Measurements from ENCODE around the gene CKMT2. TPM values are rescaled to one million over a fixed set of nuclear protein-coding genes. Genes with fewer than 3 reads are reported as not detected.

The CKMT2 gene
- total RNA-seq (2021; fragmentation: NEBNext Ultra II Directional; extraction: Animal tissue kit (Norgen Biotek cat#: 25700)), result 1.2 and 2.4 TPM in 2 replicates
- polyA plus RNA-seq (2011; rRNA removed), result 5.0 and 7.5 TPM in 2 replicates
- polyA plus RNA-seq (2011; cell fraction: cytosol; rRNA removed), result 5.8 TPM
- polyA plus RNA-seq (2011; cell fraction: nucleus; rRNA removed), result 16.3 TPM
- polyA plus RNA-seq (2012, experiment 1 of 2), result 2.2 to 3.4 TPM (median 2.7 TPM) in 4 replicates
- 3.0 TPM for polyA plus RNA-seq (2012, experiment 2 of 2)
- polyA plus RNA-seq (2013, experiment 1 of 2), result 1.6 TPM
- 1.8 TPM for polyA plus RNA-seq (2013, experiment 2 of 2)
- 7.8 and 10.5 TPM in 2 replicates for polyA minus RNA-seq (2011; rRNA and poly(A)+ RNA removed)
- 2.3 TPM for polyA minus RNA-seq (2011; cell fraction: cytosol; rRNA and poly(A)+ RNA removed)
- polyA minus RNA-seq (2011; cell fraction: nucleus; rRNA and poly(A)+ RNA removed), result 7.8 TPM
- long read RNA-seq, experiment 1, partial matches to known transcripts, result 0 of 1 reads
- long read RNA-seq, experiment 1, other reads (novel, unspliced or antisense), result 1 of 1 reads
- long read RNA-seq, experiment 2, partial matches to known transcripts, result 0 of 2 reads
- long read RNA-seq, experiment 2, other reads (novel, unspliced or antisense), result 2 of 2 reads

DNA sequence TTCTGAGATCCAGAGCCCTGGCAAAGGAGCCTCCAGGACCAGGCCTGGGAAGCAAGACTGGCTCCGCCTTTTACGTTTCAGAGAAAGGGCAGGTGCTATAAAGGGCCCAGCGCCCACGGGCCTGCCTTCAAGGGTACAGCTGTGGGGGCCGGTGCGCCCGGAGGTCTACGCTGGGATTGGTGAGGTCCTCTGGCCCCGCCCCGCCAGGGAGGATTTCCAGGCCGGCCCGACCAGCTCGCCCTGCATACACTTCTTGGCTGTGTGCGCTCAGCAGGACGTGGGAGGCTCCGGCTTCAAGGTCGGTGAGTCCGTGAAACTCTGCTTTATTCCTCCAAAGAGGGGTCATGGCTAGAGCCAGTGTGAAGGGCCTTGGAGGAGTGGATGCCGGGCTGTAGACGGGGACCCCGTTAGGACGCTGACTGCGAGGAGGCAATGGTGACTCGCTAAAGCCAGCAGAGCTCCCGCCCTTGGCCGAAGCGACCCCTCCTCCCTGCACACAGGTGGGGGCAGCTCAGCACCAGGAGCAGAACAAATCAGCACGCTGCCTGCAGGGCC, at the start of gene CKMT2:
TSS of gene CKMT2 (plus strand) at position 243 of the 555 bp plus-strand sequence. CDS start 17,811 bp downstream, outside the sequence.
- H3K56ac ChIP-seq (replicated peaks; ENCODE audit: insufficient read length, low read depth, low read length), result no peak within 1 kb of the TSS
- peak within 1 kb of the TSS; percentile 81; the same call in 1 of the 2 replicates for H2BK5ac ChIP-seq (ENCODE audit: low read depth, low read length)
- no peaks in the 10 kb centered on the region for H3K9me3 ChIP-seq (ENCODE audit: insufficient read depth in 2 of 2, low read depth in 1 of 2, low read length in 1 of 2)
- no peak within 1 kb of the TSS for H3K4ac ChIP-seq (replicated peaks; ENCODE audit: insufficient read length, low read depth, low read length)
- peaks cover 0 to 2% (median under 1%) of the 10 kb centered on the region in 4 experiments; a peak in 2 of 8 replicates for H3K36me3 ChIP-seq (ENCODE audit: control insufficient read depth in 2 of 4, insufficient read depth in 4 of 4, low read length in 3 of 4)
- FAIRE-seq, result no peak
- H3K14ac ChIP-seq (ENCODE audit: insufficient read length), result no peak within 1 kb of the TSS
- 3% methylated on average over 28 of the region's 28 CpGs; no CpG with 5 or more reads in 1 of the 2 experiments for WGBS, 2 experiments (ENCODE audit: extremely low coverage in 1 of 2, insufficient coverage in 1 of 2, insufficient read length in 1 of 2, insufficient replicate concordance in 2 of 2, low coverage in 1 of 2, low lambda C conversion rate in 2 of 2, missing lambda C conversion rate in 1 of 2)
- H3K18ac ChIP-seq (ENCODE audit: extremely low read depth, low read length), result peak within 1 kb of the TSS; percentile 95
- H3K27ac ChIP-seq (ENCODE audit: low read depth, low read length), result peak within 1 kb of the TSS; percentile 42; the same call in 1 of the 2 replicates
- peak within 1 kb of the TSS; percentile 93 for H2BK12ac ChIP-seq (ENCODE audit: low read depth, low read length)
- peak within 1 kb of the TSS; percentile 94 for H2AFZ ChIP-seq (ENCODE audit: low read length)
- peak within 1 kb of the TSS; percentile 83 for H4K91ac ChIP-seq (replicated peaks; ENCODE audit: insufficient read length, low read length)
- H2AK5ac ChIP-seq (ENCODE audit: low read depth, low read length), result peak within 1 kb of the TSS; percentile 6; the same call in 1 of the 2 replicates
- H2BK20ac ChIP-seq (ENCODE audit: low read length), result no peak within 1 kb of the TSS
- peak; percentile 61 to 93 for DNase-seq (ENCODE audit: low read depth in 1 of 2, low spot score in 2 of 2)
- H2BK120ac ChIP-seq (replicated peaks; ENCODE audit: low read depth, low read length), result no peak within 1 kb of the TSS
- H2BK15ac ChIP-seq (ENCODE audit: low read length), result peak within 1 kb of the TSS; percentile 49; the same call in 1 of the 2 replicates
- ChIA-PET POLR2A (ENCODE audit: partially characterized antibody) (interaction anchor here (0.7 to 3.3 kb wide), 9 partner anchors 8 to 68 kb away, joined by 3 to 18 read pairs (median 4); partner anchors contain the start of gene ZCCHC9), CTCF (ENCODE audit: partially characterized antibody) (interaction anchor here (0.6 to 4.5 kb wide), 9 partner anchors 11 to 67 kb away, joined by 3 to 19 read pairs (median 4); partner anchors contain the start of gene ZCCHC9)
- H4K5ac ChIP-seq (ENCODE audit: insufficient read length, low read depth, low read length), result peak within 1 kb of the TSS; percentile 18
- H3K23ac ChIP-seq (ENCODE audit: insufficient read length), result no peak within 1 kb of the TSS
- peak within 1 kb of the TSS; percentile 93; the same call in 1 of the 2 replicates for H4K8ac ChIP-seq (ENCODE audit: extremely low read depth, insufficient read depth, low read length)
- no peaks in the 10 kb centered on the region for H3K79me2 ChIP-seq (ENCODE audit: control insufficient read depth in 1 of 2, insufficient read depth in 2 of 2, low read length in 2 of 2)
- H3K27me3 ChIP-seq (replicated peaks in 1 of 4; ENCODE audit: control insufficient read depth in 3 of 4, extremely low read depth in 1 of 4, insufficient read depth in 3 of 4, low read length in 3 of 4), result no peaks in the 10 kb centered on the region
- H3K4me1 ChIP-seq (replicated peaks in 1 of 4; ENCODE audit: control insufficient read depth in 3 of 4, insufficient read depth in 4 of 4, low read length in 3 of 4), result peaks cover 3 to 15% (median 5%) of the 10 kb centered on the region in 4 experiments
- H3K4me3 ChIP-seq (ENCODE audit: extremely low read depth in 1 of 4, insufficient read depth in 2 of 4, low read depth in 3 of 4, low read length in 4 of 4), result peak within 1 kb of the TSS; percentile 50 to 61 (median 57)
- H3K9ac ChIP-seq (replicated peaks in 1 of 4; ENCODE audit: extremely low read depth in 1 of 4, low read depth in 3 of 4, low read length in 3 of 4), result peak within 1 kb of the TSS in 3 of 4 experiments; percentile 46 to 64 (median 49); a peak in 5 of 7 replicates
- peak within 1 kb of the TSS; percentile 60 to 71 for H3K4me2 ChIP-seq (ENCODE audit: insufficient read depth in 1 of 2, low read depth in 2 of 2, low read length in 2 of 2)
- peaks cover 2% of the 10 kb centered on the region; the same call in 1 of the 2 replicates for H3K23me2 ChIP-seq (ENCODE audit: low read depth, low read length)
- H3K79me1 ChIP-seq (ENCODE audit: low read depth, low read length), result no peaks in the 10 kb centered on the region; the same call in 1 of the 2 replicates
- no peaks in the 10 kb centered on the region for H4K20me1 ChIP-seq (replicated peaks in 1 of 2; ENCODE audit: control insufficient read depth in 1 of 2, insufficient read depth in 2 of 2, low read length in 2 of 2)
- peak; percentile 48 for TF ChIP-seq TAF7 (optimal IDR thresholded peaks at IDR 0.05; ENCODE audit: borderline replicate concordance, low read depth, low read length)
- 0 out of 2 replicates have a peak, but pooled peaks have one; percentile 11 for TF ChIP-seq JUND (IDR thresholded peaks at IDR 0.05; ENCODE audit: low read length)
- peak; percentile 93 for TF ChIP-seq ASH2L (IDR thresholded peaks at IDR 0.05; ENCODE audit: low read length)
- TF ChIP-seq NANOG (IDR thresholded peaks at IDR 0.05; ENCODE audit: insufficient read depth, low read depth, low read length, poor library complexity, severe bottlenecking), result no peak
- TF ChIP-seq USF2 (IDR thresholded peaks at IDR 0.05; ENCODE audit: low read length), result no peak
- TF ChIP-seq CREB1 (IDR thresholded peaks at IDR 0.05), result no peak
- TF ChIP-seq TBP (IDR thresholded peaks at IDR 0.05; ENCODE audit: low read depth, low read length), result peak; percentile 81

Measured in H1 (cell line).